HFFc6 (cell line): ENCODE measurements around the gene OR10A6. TPM values are rescaled to one million over a fixed set of nuclear protein-coding genes. Genes with fewer than 3 reads are reported as not detected.
A peak's percentile ranks its signal among the peaks of the same experiment; 100 is the strongest.

Source experiments
- DNase-seq: peaks from one replicate; pipeline ENCODE4 v3.0.0-alpha.2; 2018
- H3K27ac Mint-ChIP-seq: 2 replicates; pipeline ENCODE4 v1.8.0; 2020; ENCODE audit warnings: mild to moderate bottlenecking, mixed read lengths
- H3K27me3 Mint-ChIP-seq: 2 replicates; pipeline ENCODE4 v1.8.0; 2021; ENCODE audit warnings: mild to moderate bottlenecking, moderate library complexity, mixed read lengths; ENCODE audit not compliant: insufficient read depth
- H3K36me3 Mint-ChIP-seq: 2 replicates; pipeline ENCODE4 v1.8.0; 2021; ENCODE audit warnings: low read depth, mixed read lengths
- H3K4me1 Mint-ChIP-seq: 2 replicates; pipeline ENCODE4 v1.8.0; 2020; ENCODE audit warnings: low read depth, mixed read lengths
- H3K4me3 Mint-ChIP-seq: 2 replicates; pipeline ENCODE4 v1.8.0; 2020; ENCODE audit warnings: mild to moderate bottlenecking, moderate library complexity, mixed read lengths
- H3K9me3 Mint-ChIP-seq: 2 replicates; pipeline ENCODE4 v1.8.0; 2020; ENCODE audit warnings: mild to moderate bottlenecking, mixed read lengths
- CTCF ChIP-seq: fragments of 200-600 bp; sonication (generic); IDR thresholded peaks from 2 replicates; pipeline ENCODE4 v1.5.0; 2021; ENCODE audit warnings: antibody characterized with exemption, mild to moderate bottlenecking
- total RNA-seq, 6 experiments: library from RNA; stranded (reverse); fragmentation: NEBNext Ultra II Directional; extraction: Animal tissue kit (Norgen Biotek cat#: 25700); gene quantifications; 2 replicates in 1 of 6; 3 replicates in 5 of 6; pipeline ENCODE4 v1.2.3, GENCODE V29; 2021

OR10A6 gene
- total RNA-seq, 6 experiments from 2014 or later: 0.05 to 0.28 (median 0.14) TPM; not detected in 1

- Mint-ChIP-seq H3K27ac (peak overlapping the region; percentile 71), H3K4me1 (peaks cover 91% of the 10 kb centered on the region)
Measured at GRCh38 chr11:7905961-7906429, 25.1 kb downstream of the OR10A6 start.

GRCh38 chr11:7905549-7905948 is 25.5 kb downstream of the OR10A6 start:
- no peaks in the 10 kb centered on the region for H3K36me3 Mint-ChIP-seq
- no peak overlapping the region; the same call in 1 of the 2 replicates for H3K4me3 Mint-ChIP-seq
- TF ChIP-seq CTCF: no peak
- DNase-seq: no peak
- peaks cover 89% of the 10 kb centered on the region for H3K4me1 Mint-ChIP-seq
- no peaks in the 10 kb centered on the region for H3K27me3 Mint-ChIP-seq
- H3K9me3 Mint-ChIP-seq: no peaks in the 10 kb centered on the region
- peak overlapping the region; percentile 71 for H3K27ac Mint-ChIP-seq

More at GRCh38 chr11:7905961-7906429, 25.1 kb downstream of the OR10A6 start:
- Mint-ChIP-seq H3K27me3 (no peaks in the 10 kb centered on the region), H3K4me3 (peak overlapping the region; percentile 36; the same call in 1 of the 2 replicates), H3K9me3 (no peaks in the 10 kb centered on the region), H3K36me3 (no peaks in the 10 kb centered on the region)
- no peak for DNase-seq
- no peak for TF ChIP-seq CTCF

- Mint-ChIP-seq H3K9me3 (no peaks in the 10 kb centered on the region), H3K36me3 (no peaks in the 10 kb centered on the region), H3K4me3 (no peak overlapping the region; the same call in 1 of the 2 replicates), H3K27ac (peak overlapping the region; percentile 71; the same call in 1 of the 2 replicates), H3K4me1 (peaks cover 84% of the 10 kb centered on the region), H3K27me3 (no peaks in the 10 kb centered on the region)
- DNase-seq: peak; percentile 67
- TF ChIP-seq CTCF: peak; percentile 71
Measured at GRCh38 chr11:7904917-7905316, 26.2 kb downstream of the OR10A6 start.

GRCh38 chr11:7903940-7904339 is 27.1 kb downstream of the OR10A6 start:
- Mint-ChIP-seq H3K27me3 (no peaks in the 10 kb centered on the region), H3K9me3 (no peaks in the 10 kb centered on the region), H3K4me1 (peaks cover 88% of the 10 kb centered on the region)

GRCh38 chr11:7901319-7901854 is 29.7 kb downstream of the OR10A6 start:
- Mint-ChIP-seq H3K36me3 (peaks cover 5% of the 10 kb centered on the region; the same call in 1 of the 2 replicates), H3K27me3 (no peaks in the 10 kb centered on the region), H3K4me3 (no peak overlapping the region), H3K27ac (no peak overlapping the region), H3K9me3 (no peaks in the 10 kb centered on the region), H3K4me1 (peaks cover 71% of the 10 kb centered on the region)
- TF ChIP-seq CTCF: no peak
- no peak for DNase-seq

More at GRCh38 chr11:7903940-7904339, 27.1 kb downstream of the OR10A6 start:
- DNase-seq: no peak
- TF ChIP-seq CTCF: no peak
- Mint-ChIP-seq H3K27ac (peak overlapping the region; percentile 47; the same call in 1 of the 2 replicates), H3K4me3 (no peak overlapping the region; the same call in 1 of the 2 replicates), H3K36me3 (peaks cover 5% of the 10 kb centered on the region; the same call in 1 of the 2 replicates)
